Measurements from ENCODE around the gene PIANP.
A peak's percentile ranks its signal among the peaks of the same experiment; 100 is the strongest.

Gene PIANP

GRCh38 chr12:6664902-6665301, 35.7 kb downstream of the PIANP start:
- no peak for DNase-seq

- DNase-seq = peak; percentile 75 to 97 (median 88)
Observed at GRCh38 chr12:6662906-6663742, 37.5 kb downstream of the PIANP start, which contains the start of gene ING4. Gene ING4 (minus strand): TSS chr12:6663119. CDS start chr12:6663101, 18 bp downstream.

- DNase-seq = peak in 1 of 4 experiments; percentile 62
Observed at GRCh38 chr12:6662602-6662905, 38.1 kb downstream of the PIANP start.

GRCh38 chr12:6653987-6654386, 46.6 kb downstream of the PIANP start:
- DNase-seq = no peak

GRCh38 chr12:6653342-6653741, 47.3 kb downstream of the PIANP start:
- no peak for DNase-seq

- DNase-seq = no peak
Observed at GRCh38 chr12:6652391-6652790, 48.2 kb downstream of the PIANP start.

- DNase-seq = no peak
Observed at GRCh38 chr12:6650832-6651231, 49.8 kb downstream of the PIANP start.

- DNase-seq = peak in 1 of 4 experiments; percentile 15
Observed at GRCh38 chr12:6647083-6647604, 53.5 kb downstream of the PIANP start, which contains the start of gene ACRBP. Gene ACRBP (minus strand): TSS chr12:6647432. CDS start chr12:6647366, 66 bp downstream.

GRCh38 chr12:6646276-6647082, 54.1 kb downstream of the PIANP start:
- DNase-seq = no peak

- DNase-seq = no peak
Observed at GRCh38 chr12:6644903-6645302, 55.7 kb downstream of the PIANP start.

- no peak for DNase-seq
Observed at GRCh38 chr12:6644257-6644596, 56.4 kb downstream of the PIANP start.

Measured in activated naive CD4-positive, alpha-beta T cell (primary cell).